IMR-90 (cell line): ENCODE results near the gene MIR17HG. TPM values are rescaled to one million over a fixed set of nuclear protein-coding genes. Genes with fewer than 3 reads are reported as not detected.

Experiments
- ATAC-seq: fragments of 200-7000 bp; cut with Tn5 transposase; 2 replicates; pipeline ENCODE4 v1.9.1; 2020; ENCODE audit warnings: low read depth, mild to moderate bottlenecking, moderate library complexity
- BruUV-seq: library from RNA; stranded (reverse); fragments of 400-500 nt; replicated peaks from 2 replicates; lab custom pipeline; 2021; lab: Mats Ljungman, UMichigan
- CTCF ChIA-PET: fragments of 300-600 bp; formaldehyde crosslinking; extraction: SDS; loops from one replicate; lab custom pipeline; 2021; ENCODE audit warnings: antibody characterized with exemption; lab: Yijun Ruan, JAX
- POLR2A ChIA-PET: fragments of 300-600 bp; sonication (Branson Sonifier 250); formaldehyde crosslinking; loops from one replicate; lab custom pipeline; 2022; ENCODE audit warnings: antibody characterized with exemption; ENCODE audit not compliant: unreplicated experiment; lab: Charles Lee
- DNase-seq: peaks from one replicate; pipeline ENCODE4 v3.0.0; 2013
- H2AFZ ChIP-seq: replicated peaks from 2 replicates; pipeline ENCODE3; 2013; ENCODE audit warnings: low read length, mild to moderate bottlenecking; ENCODE audit not compliant: poor library complexity
- H2AK5ac ChIP-seq: 2 replicates; pipeline ENCODE4 v1.6.1; 2013; ENCODE audit warnings: low read depth, low read length, inconsistent platforms
- H2AK9ac ChIP-seq: replicated peaks from 2 replicates; pipeline ENCODE3; 2013; ENCODE audit warnings: mild to moderate bottlenecking, low read depth, low read length, moderate library complexity; ENCODE audit not compliant: poor library complexity
- H2BK120ac ChIP-seq: 2 replicates; pipeline ENCODE4 v1.6.1; 2013; ENCODE audit warnings: low read depth, low read length, inconsistent platforms
- H2BK15ac ChIP-seq: 3 replicates; pipeline ENCODE4 v1.6.1; 2013; ENCODE audit warnings: low read depth, low read length, inconsistent platforms
- H2BK20ac ChIP-seq: 2 replicates; pipeline ENCODE4 v1.6.1; 2013; ENCODE audit warnings: low read depth, mild to moderate bottlenecking, inconsistent platforms, low read length, moderate library complexity
- H2BK5ac ChIP-seq: 2 replicates; pipeline ENCODE4 v1.6.1; 2013; ENCODE audit warnings: mild to moderate bottlenecking, low read depth, low read length, inconsistent platforms; ENCODE audit not compliant: poor library complexity, severe bottlenecking
- H3K14ac ChIP-seq: replicated peaks from 2 replicates; pipeline ENCODE4 v1.6.1; 2013; ENCODE audit warnings: low read depth, low read length, inconsistent platforms
- H3K18ac ChIP-seq: 2 replicates; pipeline ENCODE4 v1.6.1; 2013; ENCODE audit warnings: low read depth, low read length, control low read depth
- H3K23ac ChIP-seq: 2 replicates; pipeline ENCODE4 v1.6.1; 2013; ENCODE audit warnings: low read depth, low read length, inconsistent platforms
- H3K27ac ChIP-seq: 2 replicates; pipeline ENCODE4 v1.5.1; 2013; ENCODE audit warnings: mild to moderate bottlenecking, control low read depth, low read length; ENCODE audit not compliant: insufficient read depth
- H3K27me3 ChIP-seq: 2 replicates; pipeline ENCODE4 v1.6.1; 2013; ENCODE audit warnings: low read length; ENCODE audit not compliant: control insufficient read depth, insufficient read depth
- H3K36me3 ChIP-seq: 2 replicates; pipeline ENCODE4 v1.6.1; 2013; ENCODE audit warnings: low read length, mixed read lengths; ENCODE audit not compliant: control insufficient read depth, insufficient read depth
- H3K4ac ChIP-seq: 2 replicates; pipeline ENCODE4 v1.6.1; 2013; ENCODE audit warnings: low read depth, low read length, inconsistent platforms
- H3K4me1 ChIP-seq: 2 replicates; pipeline ENCODE4 v1.6.1; 2013; ENCODE audit warnings: low read length, mixed read lengths; ENCODE audit not compliant: control insufficient read depth, insufficient read depth
- H3K4me2 ChIP-seq: 2 replicates; pipeline ENCODE4 v1.6.1; 2013; ENCODE audit warnings: low read depth, mild to moderate bottlenecking, control low read depth, low read length, moderate library complexity
- H3K4me3 ChIP-seq: 2 replicates; pipeline ENCODE4 v1.5.1; 2013; ENCODE audit warnings: low read depth, mild to moderate bottlenecking, control low read depth, low read length, moderate library complexity; ENCODE audit not compliant: insufficient read depth
- H3K56ac ChIP-seq: 2 replicates; pipeline ENCODE4 v1.6.1; 2013; ENCODE audit warnings: low read length, inconsistent platforms; ENCODE audit not compliant: insufficient read depth; ENCODE audit errors: extremely low read depth
- H3K79me1 ChIP-seq, 2 experiments: 2 replicates each; pipeline ENCODE4 v1.6.1; 2013; ENCODE audit warnings: low read length in 2 of 2, inconsistent platforms in 1 of 2, low read depth in 1 of 2
- H3K9ac ChIP-seq: 2 replicates; pipeline ENCODE4 v1.6.1; 2013; ENCODE audit warnings: low read depth, low read length, control low read depth
- H3K9me1 ChIP-seq: 2 replicates; pipeline ENCODE4 v1.6.1; 2013; ENCODE audit warnings: low read length, inconsistent platforms; ENCODE audit not compliant: insufficient read depth
- H3K9me3 ChIP-seq: 2 replicates; pipeline ENCODE4 v1.6.1; 2013; ENCODE audit warnings: low read length; ENCODE audit not compliant: control insufficient read depth, insufficient read depth
- H4K20me1 ChIP-seq: 2 replicates; pipeline ENCODE4 v1.6.1; 2013; ENCODE audit warnings: low read length, inconsistent platforms; ENCODE audit not compliant: insufficient read depth
- H4K5ac ChIP-seq: 2 replicates; pipeline ENCODE4 v1.6.1; 2013; ENCODE audit warnings: mild to moderate bottlenecking, low read depth, low read length, control low read depth
- H4K8ac ChIP-seq, 2 experiments: 2 replicates each; pipeline ENCODE4 v1.6.1; 2013; ENCODE audit warnings: low read depth in 2 of 2, low read length in 2 of 2, control low read depth in 1 of 2, inconsistent platforms in 1 of 2
- H4K91ac ChIP-seq: 2 replicates; pipeline ENCODE4 v1.6.1; 2013; ENCODE audit warnings: low read depth, low read length, inconsistent platforms; ENCODE audit not compliant: insufficient read depth
- CHD1 ChIP-seq: IDR thresholded peaks from 2 replicates; pipeline ENCODE4 v1.6.1; 2012; ENCODE audit warnings: low read depth, low read length, improper control_type of control experiment
- FOS ChIP-seq: fragments of 150-350 bp; IDR thresholded peaks from 2 replicates; pipeline ENCODE4 v1.6.1; 2016; ENCODE audit warnings: low read depth, low read length
- MAFK ChIP-seq: IDR thresholded peaks from 2 replicates; pipeline ENCODE4 v1.6.1; 2012; ENCODE audit warnings: low read depth, low read length, improper control_type of control experiment
- MAZ ChIP-seq: IDR thresholded peaks from 2 replicates; pipeline ENCODE4 v1.6.1; 2012; ENCODE audit warnings: low read depth, mild to moderate bottlenecking, low read length, improper control_type of control experiment, moderate library complexity, borderline replicate concordance
- MXI1 ChIP-seq: IDR thresholded peaks from 2 replicates; pipeline ENCODE4 v1.6.1; 2012; ENCODE audit warnings: low read depth, mild to moderate bottlenecking, low read length, moderate library complexity, borderline replicate concordance
- NFE2L2 ChIP-seq: fragments of 150-350 bp; IDR thresholded peaks from 2 replicates; pipeline ENCODE4 v1.6.1; 2016; ENCODE audit warnings: low read depth, mild to moderate bottlenecking, low read length
- POLR2A ChIP-seq: IDR thresholded peaks from 2 replicates; pipeline ENCODE4 v1.6.1; 2012; ENCODE audit warnings: mild to moderate bottlenecking, low read depth, low read length
- RAD21 ChIP-seq: IDR thresholded peaks from 2 replicates; pipeline ENCODE4 v1.6.1; 2012; ENCODE audit warnings: low read length, improper control_type of control experiment
- RCOR1 ChIP-seq: IDR thresholded peaks from 2 replicates; pipeline ENCODE4 v1.6.1; 2012; ENCODE audit warnings: mild to moderate bottlenecking, low read length, improper control_type of control experiment; ENCODE audit not compliant: insufficient replicate concordance
- RFX5 ChIP-seq: IDR thresholded peaks from 2 replicates; pipeline ENCODE4 v1.8.0; 2012; ENCODE audit warnings: low read depth, mild to moderate bottlenecking, low read length, moderate library complexity
- SMC3 ChIP-seq: fragments of 150-350 bp; IDR thresholded peaks from 2 replicates; pipeline ENCODE4 v1.6.1; 2016; ENCODE audit warnings: low read depth, mild to moderate bottlenecking, antibody characterized with exemption, low read length, moderate library complexity
- WGBS, 2 experiments: methylation state at CpG; one replicate each; pipeline versions ENCODE4 v1.1.5 to v1.1.7; 2013; ENCODE audit warnings: missing lambda C conversion rate in 2 of 2; ENCODE audit not compliant: insufficient read length in 1 of 2; ENCODE audit errors: extremely low coverage in 2 of 2; 5-methylcytosine and 5-hydroxymethylcytosine counted together
- dilution Hi-C: fragments of 300-500 bp; cut with HindIII; formaldehyde crosslinking; loops from one replicate; pipeline ENCODE4 v1.14.3; 2018; ENCODE audit warnings: low sequenced_read_pairs; ENCODE audit not compliant: unreplicated experiment
- in situ Hi-C: fragments of 300-500 bp; cut with MboI; formaldehyde crosslinking; loops from 3 replicates; pipeline ENCODE4 v1.14.3; 2019; ENCODE audit warnings: low sequenced_read_pairs, inconsistent platforms, mixed read lengths
- intact Hi-C: fragments of 100-400 bp; cut with micrococcal nuclease; formaldehyde crosslinking; loops from 2 replicates; pipeline ENCODE4 v1.10.0; 2022
- polyA plus RNA-seq, 3 experiments: library from polyadenylated mRNA; depleted of rRNA; stranded (reverse); fragments of >200 nt; gene quantifications; 2 replicates each; pipeline ENCODE4 v1.2.3, GENCODE V29; 2012; ENCODE audit warnings: low replicate concordance in 1 of 3
- total RNA-seq: library from RNA; depleted of rRNA; stranded (reverse); fragments of >200 nt; gene quantifications from 2 replicates; pipeline ENCODE4 v1.2.3, GENCODE V29; 2012
- TF ChIP-seq, protein P1 (sequence below): fragments of 150-350 bp; IDR thresholded peaks from 2 replicates; pipeline ENCODE4 v1.6.1; 2016; ENCODE audit warnings: low read depth, mild to moderate bottlenecking, low read length, moderate library complexity, borderline replicate concordance
- TF ChIP-seq, protein P2 (sequence below): conservative IDR thresholded peaks from 2 replicates; pipeline ENCODE4 v1.5.1; 2012; ENCODE audit warnings: mild to moderate bottlenecking, low read depth, low read length, improper control_type of control experiment

The MIR17HG gene
- total and polyA plus RNA-seq, 2 of the 4 experiments (the other 2 are of a cell fraction): 0.77 to 3.0 TPM

DNA sequence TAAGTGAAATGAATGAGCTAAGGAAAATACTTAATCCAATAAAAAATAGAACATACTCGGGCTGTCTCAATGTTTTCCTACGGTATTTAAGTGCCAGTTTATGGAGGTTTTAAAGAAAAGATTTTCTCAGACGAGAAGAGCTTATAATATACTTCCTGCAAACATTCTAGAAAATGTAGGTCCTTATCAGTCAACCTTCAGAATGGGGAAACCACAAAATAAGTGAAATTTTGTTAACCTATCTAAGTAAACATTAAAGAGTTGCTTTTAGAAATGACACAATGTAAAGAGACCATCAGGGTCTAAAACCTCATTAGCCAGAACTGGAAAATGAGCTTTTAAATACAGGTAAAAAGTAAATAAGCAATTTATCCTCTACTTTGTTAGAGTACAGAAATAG lies 12.1 kb downstream of the MIR17HG start:
- H2AK5ac ChIP-seq: no peak overlapping the region
- no peaks in the 10 kb centered on the region for H3K4me1 ChIP-seq
- H2BK15ac ChIP-seq: no peak overlapping the region
- H2AFZ ChIP-seq: no peak overlapping the region
- H2AK9ac ChIP-seq: no peak overlapping the region
- no peak overlapping the region for H2BK5ac ChIP-seq
- in situ Hi-C loops: no loop called here
- H3K23ac ChIP-seq: no peak overlapping the region
- POLR2A ChIA-PET: no interaction called here
- no CpG with 5 or more reads among the region's 3 CpGs for WGBS, 2 experiments
- CTCF ChIA-PET: interaction anchor here (1.3 kb wide), 1 partner anchor 10 kb away, joined by 4 read pairs; no protein-coding TSS in a partner anchor
- H3K9me3 ChIP-seq: no peaks in the 10 kb centered on the region
- H4K8ac ChIP-seq: no peak overlapping the region
- no peaks in the 10 kb centered on the region; a peak in 1 of 4 replicates for H3K79me1 ChIP-seq
- H3K36me3 ChIP-seq: peaks cover 3% of the 10 kb centered on the region; the same call in 1 of the 2 replicates
- H3K4me2 ChIP-seq: no peak overlapping the region
- H3K4me3 ChIP-seq: no peak overlapping the region
- H4K20me1 ChIP-seq: no peaks in the 10 kb centered on the region
- H2BK20ac ChIP-seq: no peak overlapping the region
- H3K56ac ChIP-seq: no peak overlapping the region
- H3K4ac ChIP-seq: no peak overlapping the region
- H3K9ac ChIP-seq: no peak overlapping the region
- H4K5ac ChIP-seq: no peak overlapping the region
- H3K18ac ChIP-seq: no peak overlapping the region
- no peaks in the 10 kb centered on the region for H3K27me3 ChIP-seq
- H4K91ac ChIP-seq: no peak overlapping the region
- no TSS peak for BruUV-seq
- DNase-seq (no peak), ATAC-seq (no peak)
- H3K27ac ChIP-seq: no peak overlapping the region
- H3K14ac ChIP-seq: no peak overlapping the region
- TF ChIP-seq, protein P1, sequence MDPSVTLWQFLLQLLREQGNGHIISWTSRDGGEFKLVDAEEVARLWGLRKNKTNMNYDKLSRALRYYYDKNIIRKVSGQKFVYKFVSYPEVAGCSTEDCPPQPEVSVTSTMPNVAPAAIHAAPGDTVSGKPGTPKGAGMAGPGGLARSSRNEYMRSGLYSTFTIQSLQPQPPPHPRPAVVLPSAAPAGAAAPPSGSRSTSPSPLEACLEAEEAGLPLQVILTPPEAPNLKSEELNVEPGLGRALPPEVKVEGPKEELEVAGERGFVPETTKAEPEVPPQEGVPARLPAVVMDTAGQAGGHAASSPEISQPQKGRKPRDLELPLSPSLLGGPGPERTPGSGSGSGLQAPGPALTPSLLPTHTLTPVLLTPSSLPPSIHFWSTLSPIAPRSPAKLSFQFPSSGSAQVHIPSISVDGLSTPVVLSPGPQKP: no peak
- TF ChIP-seq MXI1: no peak
- no peak for TF ChIP-seq MAFK
- TF ChIP-seq RCOR1: no peak
- TF ChIP-seq MAZ: no peak
- no peak for TF ChIP-seq POLR2A
- no peak for TF ChIP-seq CHD1
- TF ChIP-seq, protein P2, sequence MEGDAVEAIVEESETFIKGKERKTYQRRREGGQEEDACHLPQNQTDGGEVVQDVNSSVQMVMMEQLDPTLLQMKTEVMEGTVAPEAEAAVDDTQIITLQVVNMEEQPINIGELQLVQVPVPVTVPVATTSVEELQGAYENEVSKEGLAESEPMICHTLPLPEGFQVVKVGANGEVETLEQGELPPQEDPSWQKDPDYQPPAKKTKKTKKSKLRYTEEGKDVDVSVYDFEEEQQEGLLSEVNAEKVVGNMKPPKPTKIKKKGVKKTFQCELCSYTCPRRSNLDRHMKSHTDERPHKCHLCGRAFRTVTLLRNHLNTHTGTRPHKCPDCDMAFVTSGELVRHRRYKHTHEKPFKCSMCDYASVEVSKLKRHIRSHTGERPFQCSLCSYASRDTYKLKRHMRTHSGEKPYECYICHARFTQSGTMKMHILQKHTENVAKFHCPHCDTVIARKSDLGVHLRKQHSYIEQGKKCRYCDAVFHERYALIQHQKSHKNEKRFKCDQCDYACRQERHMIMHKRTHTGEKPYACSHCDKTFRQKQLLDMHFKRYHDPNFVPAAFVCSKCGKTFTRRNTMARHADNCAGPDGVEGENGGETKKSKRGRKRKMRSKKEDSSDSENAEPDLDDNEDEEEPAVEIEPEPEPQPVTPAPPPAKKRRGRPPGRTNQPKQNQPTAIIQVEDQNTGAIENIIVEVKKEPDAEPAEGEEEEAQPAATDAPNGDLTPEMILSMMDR: no peak
- no peak for TF ChIP-seq RAD21
- TF ChIP-seq RFX5: no peak
- no peak for TF ChIP-seq FOS
- TF ChIP-seq SMC3: no peak
- TF ChIP-seq NFE2L2: no peak
- 0 out of 2 replicates have a peak, but pooled peaks cover 4% of the 10 kb centered on the region for H3K9me1 ChIP-seq
- dilution Hi-C loops: no loop called here
- intact Hi-C loops: no loop called here
- H2BK120ac ChIP-seq: no peak overlapping the region
